Aorta (tissue), 5 donors: ENCODE results near the gene H2BK1. TPM values are rescaled to one million over a fixed set of nuclear protein-coding genes. Genes with fewer than 3 reads are reported as not detected.

ENCODE experiments used
- ATAC-seq: fragments of 200-7000 bp; cut with Tn5 transposase; one replicate; pipeline ENCODE4 v1.9.1; 2022; ENCODE audit warnings: moderate library complexity; ENCODE audit not compliant: low FRiP score
- DNase-seq, 2 donors: peaks; one replicate each; pipeline ENCODE4 v3.0.0-alpha.2; 2020
- H3K27ac ChIP-seq, 2 donors: one replicate each; pipeline ENCODE4 v1.5.1; 2013; ENCODE audit warnings: low read length in 2 of 2, mild to moderate bottlenecking in 2 of 2, moderate library complexity in 2 of 2, control low read depth in 1 of 2, inconsistent platforms in 1 of 2, low read depth in 1 of 2
- H3K27me3 ChIP-seq, 2 donors: one replicate each; pipeline ENCODE4 v1.6.1; 2013; ENCODE audit warnings: control low read depth in 1 of 2, low read length in 1 of 2, mild to moderate bottlenecking in 1 of 2, moderate library complexity in 1 of 2; ENCODE audit not compliant: insufficient read depth in 2 of 2, control insufficient read depth in 1 of 2
- H3K36me3 ChIP-seq, 2 donors: one replicate each; pipeline ENCODE4 v1.6.1; 2013; ENCODE audit warnings: control low read depth in 1 of 2, low read length in 1 of 2, mild to moderate bottlenecking in 1 of 2; ENCODE audit not compliant: insufficient read depth in 2 of 2, control insufficient read depth in 1 of 2
- H3K4me1 ChIP-seq, 2 donors: one replicate each; pipeline ENCODE4 v1.6.1; 2013; ENCODE audit warnings: low read length in 2 of 2, control low read depth in 1 of 2, mild to moderate bottlenecking in 1 of 2, moderate library complexity in 1 of 2; ENCODE audit not compliant: insufficient read depth in 2 of 2, control insufficient read depth in 1 of 2
- H3K4me3 ChIP-seq, 2 donors: one replicate each; pipeline ENCODE4 v1.5.1; 2013; ENCODE audit warnings: low read length in 2 of 2, control low read depth in 1 of 2, mild to moderate bottlenecking in 1 of 2
- H3K9me3 ChIP-seq: one replicate; pipeline ENCODE4 v1.6.1; 2013; ENCODE audit warnings: mild to moderate bottlenecking, low read length; ENCODE audit not compliant: control insufficient read depth
- WGBS, 2 donors: extraction: QIAGEN DNeasy Blood & Tissue Kit; methylation state at CpG; one replicate each; pipeline ENCODE4 v1.1.7; 2013; 5-methylcytosine and 5-hydroxymethylcytosine counted together
- intact Hi-C, 2 donors: fragments of 100-400 bp; cut with DNase I; formaldehyde crosslinking; loops; one replicate each; pipeline versions ENCODE4 v1.14.2 to v1.15.0; 2022
- polyA plus RNA-seq, 2 donors: library from polyadenylated mRNA; stranded (reverse); fragments of 200-250 nt; gene quantifications; one replicate each; pipeline ENCODE4 v1.2.3, GENCODE V29; 2013
- total RNA-seq, 2 donors: library from RNA; stranded (reverse); fragmentation: NEBNext Ultra II Directional; extraction: Animal tissue kit (Norgen Biotek cat#: 25700); gene quantifications; one replicate each; pipeline ENCODE4 v1.2.1, GENCODE V29; 2021
- donor health status: healthy with polysubstance abuse.
- donor health status: Bipolar disorder and iron deficiency.
- donor health status: DM: no; HTN: no; CAD: no.
- donor health status: DM: no; HTN: no; CAD: no.
- donor health status: DM: yes; HTN: yes; CAD: no.

The H2BK1 gene
- total and polyA plus RNA-seq, 4 donors: 2.2 TPM; not detected in 3

- Histone ChIP-seq H3K27ac (no peak overlapping the region), H3K4me3 (no peak overlapping the region), H3K27me3 (no peaks in the 10 kb centered on the region), H3K4me1 (no peaks in the 10 kb centered on the region), H3K36me3 (no peaks in the 10 kb centered on the region), H3K9me3 (no peaks in the 10 kb centered on the region)
- 90 to 95% methylated on average over 14 of the region's 14 CpGs for WGBS, 2 donors
- ATAC-seq (no peak), DNase-seq (no peak)
- intact Hi-C loops: no loop called here
Observed at GRCh38 chr7:151193203-151193978, 16.9 kb downstream of the H2BK1 start.

- no peak for DNase-seq
- intact Hi-C loops: no loop called here
- Histone ChIP-seq H3K4me1 (no peaks in the 10 kb centered on the region), H3K36me3 (no peaks in the 10 kb centered on the region), H3K27me3 (no peaks in the 10 kb centered on the region), H3K4me3 (no peak overlapping the region), H3K9me3 (no peaks in the 10 kb centered on the region), H3K27ac (no peak overlapping the region)
- no peak for ATAC-seq
- 95 to 96% methylated on average over 23 of the region's 23 CpGs for WGBS, 2 donors
Observed at GRCh38 chr7:151192002-151192539, 18.2 kb downstream of the H2BK1 start.

DNA sequence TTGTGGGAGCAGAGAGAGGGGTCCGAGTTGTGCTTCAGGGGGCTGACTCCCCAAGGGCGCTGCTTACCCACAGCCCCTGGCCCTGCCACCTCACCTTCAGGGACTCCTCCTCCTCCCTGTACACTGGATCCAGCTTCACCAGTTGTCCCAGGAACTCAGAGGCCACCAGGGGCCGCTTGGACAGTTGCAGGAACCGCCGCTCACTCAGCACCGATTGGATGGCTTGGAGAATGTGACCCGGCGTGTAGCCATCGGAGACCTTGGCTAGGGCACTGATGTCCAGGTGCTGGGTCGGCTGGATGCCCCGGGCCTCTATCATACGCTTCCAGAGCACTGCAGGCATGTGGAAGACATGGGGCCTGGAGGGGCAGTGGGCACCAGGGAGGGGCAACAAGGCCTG is 18.7 kb downstream of the H2BK1 start:
- Histone ChIP-seq H3K4me3 (no peak overlapping the region), H3K4me1 (no peaks in the 10 kb centered on the region), H3K9me3 (no peaks in the 10 kb centered on the region), H3K27ac (no peak overlapping the region), H3K27me3 (no peaks in the 10 kb centered on the region), H3K36me3 (no peaks in the 10 kb centered on the region)
- 87% methylated on average over 12 of the region's 12 CpGs for WGBS, 2 donors
- DNase-seq (no peak), ATAC-seq (no peak)
- intact Hi-C loops: no loop called here

GRCh38 chr7:151189038-151189437 is 21.2 kb downstream of the H2BK1 start:
- H3K27ac ChIP-seq: no peak overlapping the region
- DNase-seq: no peak
- no peak overlapping the region for H3K4me3 ChIP-seq
- H3K27me3 ChIP-seq: no peaks in the 10 kb centered on the region
- intact Hi-C loops: no loop called here
- no peaks in the 10 kb centered on the region for H3K36me3 ChIP-seq
- 73 to 80% methylated on average over 4 of the region's 4 CpGs for WGBS, 2 donors
- H3K4me1 ChIP-seq: no peaks in the 10 kb centered on the region
- no peak for ATAC-seq
- no peaks in the 10 kb centered on the region for H3K9me3 ChIP-seq

- WGBS, 2 donors: 66 to 67% methylated on average over 5 of the region's 5 CpGs
- DNase-seq (no peak), ATAC-seq (no peak)
- intact Hi-C loops: no loop called here
- Histone ChIP-seq H3K4me3 (no peak overlapping the region), H3K4me1 (no peaks in the 10 kb centered on the region), H3K9me3 (no peaks in the 10 kb centered on the region), H3K27ac (no peak overlapping the region), H3K27me3 (no peaks in the 10 kb centered on the region), H3K36me3 (no peaks in the 10 kb centered on the region)
Observed at GRCh38 chr7:151188252-151188542, 22.1 kb downstream of the H2BK1 start.

GRCh38 chr7:151187409-151188251 is 22.7 kb downstream of the H2BK1 start:
- no peak for DNase-seq

DNA sequence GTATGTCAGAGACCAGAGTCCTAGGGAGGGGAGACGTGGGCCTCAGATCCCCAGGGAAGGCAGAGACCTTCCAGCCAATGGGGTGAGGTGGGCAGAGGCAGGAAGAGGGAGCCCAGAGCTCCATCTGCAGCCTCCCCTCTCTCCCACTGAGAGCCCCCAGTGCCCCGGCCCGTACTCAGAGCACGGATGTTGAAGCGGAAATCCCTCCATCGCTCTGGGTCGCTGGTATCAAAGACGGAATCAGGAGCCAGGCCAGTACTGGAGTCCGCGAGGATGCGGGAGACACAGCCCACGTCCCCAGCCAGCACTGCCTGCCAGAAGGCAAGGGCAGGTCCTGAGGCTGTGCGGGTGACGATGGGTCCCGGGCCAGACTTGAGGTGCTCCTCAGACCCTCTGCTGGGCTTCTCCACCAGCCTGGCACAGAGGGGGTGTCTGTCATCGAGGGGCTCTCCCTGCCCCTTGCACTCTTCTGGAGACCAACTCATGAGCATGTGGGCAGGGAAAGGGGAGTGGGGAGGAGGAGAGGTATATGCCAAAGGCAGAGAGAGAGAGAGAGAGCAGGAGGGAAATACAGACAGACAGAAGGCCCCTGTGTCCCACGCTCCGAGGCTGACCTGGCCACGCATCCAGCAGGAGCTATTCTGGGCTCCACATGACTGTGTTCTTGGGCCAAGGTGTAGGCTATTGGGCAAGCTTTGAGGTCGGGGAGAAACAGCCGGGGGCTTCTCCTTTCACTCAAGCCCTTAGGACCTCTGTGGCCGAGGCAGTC is 23.5 kb downstream of the H2BK1 start, which contains the start of gene ASB10:
Gene ASB10 (minus strand): TSS at position 611 of the 769 bp plus-strand sequence. CDS start 120 bp downstream, at position 491.
- 67% methylated on average over 22 of the region's 22 CpGs for WGBS, 2 donors
- Histone ChIP-seq H3K4me3 (no peak within 1 kb of the TSS), H3K27ac (no peak within 1 kb of the TSS), H3K9me3 (no peaks in the 10 kb centered on the region), H3K27me3 (no peaks in the 10 kb centered on the region), H3K36me3 (no peaks in the 10 kb centered on the region), H3K4me1 (no peaks in the 10 kb centered on the region)
- intact Hi-C loops: no loop called here
- ATAC-seq (no peak), DNase-seq (peak in 1 of 2 donors; percentile 70)

More at GRCh38 chr7:151187409-151188251, 22.7 kb downstream of the H2BK1 start:
- Histone ChIP-seq H3K27ac (no peak overlapping the region), H3K4me1 (no peaks in the 10 kb centered on the region), H3K27me3 (no peaks in the 10 kb centered on the region), H3K9me3 (no peaks in the 10 kb centered on the region), H3K4me3 (no peak overlapping the region), H3K36me3 (no peaks in the 10 kb centered on the region)
- ATAC-seq: no peak
- intact Hi-C loops: no loop called here
- 78% methylated on average over 22 of the region's 22 CpGs for WGBS, 2 donors

DNA sequence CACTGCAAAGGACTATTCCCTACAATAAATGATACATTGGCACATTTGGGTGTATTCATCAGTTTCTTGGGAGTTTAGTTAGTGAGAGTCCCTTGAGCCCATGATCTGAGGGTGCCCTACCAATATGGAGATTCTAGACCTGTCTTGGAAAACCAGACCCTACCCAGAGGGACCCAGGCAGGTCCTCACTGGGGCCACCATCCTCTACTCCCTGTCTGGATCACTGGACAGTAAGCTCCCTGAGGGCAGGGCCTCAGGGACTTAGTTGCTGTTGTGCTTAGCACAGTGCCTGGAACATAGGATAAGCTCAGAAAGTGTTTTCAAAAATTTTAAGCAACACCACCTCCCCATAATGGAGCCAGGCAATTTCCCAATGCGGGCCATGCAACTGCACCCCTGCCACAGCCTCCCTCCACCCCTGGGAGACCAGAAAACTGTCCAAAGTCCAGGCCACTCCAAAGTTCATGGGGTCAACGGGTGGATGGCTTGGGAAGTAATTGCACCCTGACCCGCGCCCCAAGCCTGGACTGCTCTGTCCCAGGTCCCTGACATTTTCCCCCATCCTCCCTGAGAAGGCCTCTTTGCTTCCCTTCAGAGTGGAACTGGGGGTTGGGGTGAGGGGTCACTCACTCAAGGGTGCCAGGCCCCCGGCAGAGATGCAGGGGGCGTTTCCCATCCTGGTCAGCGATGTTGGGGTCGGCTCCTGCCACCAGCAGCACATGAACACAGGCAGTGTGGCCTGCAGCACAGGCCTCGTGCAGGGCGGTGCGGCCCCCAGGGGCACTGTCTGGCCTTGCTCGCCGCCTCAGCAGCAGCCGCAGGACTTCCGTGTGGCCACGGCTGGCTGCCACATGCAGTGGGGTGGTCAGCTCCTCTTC is 24.3 kb downstream of the H2BK1 start:
- Histone ChIP-seq H3K27me3 (no peaks in the 10 kb centered on the region), H3K27ac (no peak overlapping the region), H3K4me3 (no peak overlapping the region), H3K9me3 (no peaks in the 10 kb centered on the region), H3K4me1 (no peaks in the 10 kb centered on the region), H3K36me3 (no peaks in the 10 kb centered on the region)
- 87 to 92% methylated on average over 11 to 16 of the region's 16 CpGs for WGBS, 2 donors
- intact Hi-C loops: no loop called here
- DNase-seq: peak in 1 of 2 donors; percentile 35
- ATAC-seq: no peak
